ENCODE results near the gene MYO5A.

Gene MYO5A

GRCh38 chr15:52360229-52361203 is 168.2 kb downstream of the MYO5A start:
- DNase-seq: no peak

DNA sequence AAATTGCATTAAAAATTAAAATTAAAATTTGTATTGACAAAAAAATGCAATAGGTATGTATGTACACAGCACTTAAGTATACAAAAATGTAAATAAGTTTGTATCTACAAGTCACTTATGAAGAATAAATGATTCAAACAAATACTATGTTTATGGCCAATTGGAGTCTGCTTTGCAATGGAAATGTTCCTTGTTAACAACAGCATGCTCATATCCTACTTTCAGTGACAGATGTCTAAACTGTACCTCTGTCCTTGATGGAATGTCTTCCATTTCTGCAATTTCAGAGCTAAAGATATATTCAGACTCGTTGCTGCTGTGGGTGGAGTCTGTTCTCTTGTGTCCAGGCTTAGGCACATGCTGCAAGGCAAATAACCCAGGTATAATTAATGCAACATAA is 169.0 kb downstream of the MYO5A start:
- DNase-seq: no peak

- no peak for DNase-seq
Observed at GRCh38 chr15:52357949-52358348, 170.7 kb downstream of the MYO5A start.

DNA sequence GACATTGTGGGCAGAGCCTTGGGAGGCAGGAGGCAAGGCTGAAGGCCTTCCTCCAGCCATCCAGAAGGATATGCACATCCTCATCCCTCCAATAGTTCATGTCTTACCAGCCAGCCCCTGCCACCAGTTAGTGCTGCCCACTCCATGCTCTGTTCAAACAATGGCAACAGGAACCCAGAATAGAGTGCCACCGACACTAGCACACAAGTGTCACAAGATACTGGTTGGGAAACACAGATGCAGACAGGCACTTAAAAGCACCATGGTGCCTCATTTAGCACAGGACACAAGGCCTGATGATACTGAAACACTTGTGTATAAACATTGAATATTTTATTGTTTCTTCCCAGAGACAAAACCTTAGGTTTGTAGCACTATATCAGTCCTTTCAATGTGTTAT is 176.6 kb downstream of the MYO5A start:
- no peak for DNase-seq

DNA sequence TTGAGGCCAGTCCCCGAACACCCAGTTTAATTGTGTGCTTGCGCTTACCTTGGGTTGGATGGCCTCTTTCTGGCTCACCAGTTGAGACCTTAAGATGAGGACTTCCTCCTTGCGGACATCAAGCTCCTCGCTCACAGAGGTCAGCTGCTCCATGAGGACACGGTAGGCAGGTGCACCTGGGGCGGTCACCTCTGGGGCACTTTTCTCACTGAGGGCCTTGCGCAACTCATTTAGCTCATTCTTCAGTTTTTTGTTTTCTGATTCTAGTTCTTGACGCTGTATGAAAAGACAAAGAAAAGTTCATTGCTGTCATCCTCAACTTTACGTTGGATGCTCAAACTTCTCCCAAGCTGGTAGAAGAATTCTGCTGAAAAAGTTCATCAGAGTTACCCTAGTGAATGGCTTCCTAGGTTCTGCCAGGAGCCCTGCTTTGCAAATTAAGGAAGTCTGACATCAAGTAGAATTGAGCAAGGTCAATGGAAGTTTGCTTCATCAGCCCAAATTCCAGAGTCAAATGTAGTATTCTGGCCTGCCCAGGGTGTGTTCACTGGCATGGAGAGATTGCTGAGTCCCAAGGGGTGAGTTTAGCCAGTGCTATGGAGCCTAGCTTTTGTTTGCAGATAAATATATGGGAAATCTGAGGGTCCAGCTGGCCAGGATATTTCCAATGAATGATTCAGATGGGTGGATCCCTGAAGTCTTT is 177.3 kb downstream of the MYO5A start:
- DNase-seq: no peak

GRCh38 chr15:52350423-52350822 is 178.3 kb downstream of the MYO5A start:
- no peak for DNase-seq

DNA sequence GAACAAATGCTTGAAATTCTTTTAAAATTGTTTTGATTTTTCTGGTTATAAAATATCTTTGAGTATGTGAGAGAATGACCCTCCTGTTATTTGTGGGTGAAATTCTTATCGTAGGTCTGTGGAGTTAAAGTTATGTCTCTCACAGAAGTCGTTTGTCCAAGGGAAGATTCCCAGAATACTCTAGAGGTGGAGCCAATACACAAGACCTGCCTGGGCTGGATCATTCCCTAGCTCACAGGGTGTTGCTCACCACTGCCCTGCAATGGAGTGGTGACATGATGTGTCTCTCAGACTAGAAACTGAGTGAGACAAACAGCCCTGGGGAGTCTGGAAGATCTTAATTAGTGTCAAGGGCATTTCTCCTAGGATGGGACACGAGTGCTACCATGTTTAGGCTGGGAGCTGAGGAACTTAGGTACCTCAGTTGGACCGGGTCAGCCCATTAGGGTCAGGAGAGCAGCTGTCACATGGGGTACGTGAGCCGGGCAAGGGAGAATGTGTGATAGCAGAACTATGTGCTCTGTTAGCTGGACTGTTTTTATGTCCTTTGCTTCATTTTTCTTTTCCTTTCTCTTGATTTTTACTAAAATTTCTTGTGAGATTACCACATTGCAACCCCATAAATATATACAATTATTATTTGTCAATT is 179.5 kb downstream of the MYO5A start:
- DNase-seq: no peak

GRCh38 chr15:52348056-52348745 is 180.5 kb downstream of the MYO5A start:
- no peak for DNase-seq

- DNase-seq: no peak
Observed at GRCh38 chr15:52344592-52344991, 184.1 kb downstream of the MYO5A start.

GRCh38 chr15:52343831-52344230 is 184.8 kb downstream of the MYO5A start:
- no peak for DNase-seq

DNA sequence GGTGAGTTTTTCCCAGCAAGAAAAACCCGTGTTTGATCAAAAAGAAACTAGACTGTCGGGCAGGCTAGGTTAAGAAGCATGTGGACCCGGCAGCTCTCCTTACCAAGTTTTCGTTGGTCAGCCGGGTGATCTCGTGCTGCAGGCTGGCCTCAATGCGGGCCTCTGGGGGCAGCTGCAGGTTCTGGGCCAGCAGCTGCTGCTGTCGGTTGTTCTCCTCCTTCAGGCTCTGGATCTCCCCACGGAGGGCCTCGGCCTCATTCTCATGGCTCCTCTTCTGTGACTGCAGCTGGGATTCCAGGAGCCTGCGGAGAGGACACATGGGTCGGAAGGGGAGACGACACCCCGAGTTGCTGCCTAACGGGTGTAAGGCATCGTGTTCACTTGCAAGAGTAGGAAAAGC is 188.6 kb downstream of the MYO5A start:
- no peak for DNase-seq

GRCh38 chr15:52338891-52339290 is 189.8 kb downstream of the MYO5A start:
- no peak for DNase-seq

- no peak for DNase-seq
Observed at GRCh38 chr15:52338058-52338457, 190.6 kb downstream of the MYO5A start.

DNA sequence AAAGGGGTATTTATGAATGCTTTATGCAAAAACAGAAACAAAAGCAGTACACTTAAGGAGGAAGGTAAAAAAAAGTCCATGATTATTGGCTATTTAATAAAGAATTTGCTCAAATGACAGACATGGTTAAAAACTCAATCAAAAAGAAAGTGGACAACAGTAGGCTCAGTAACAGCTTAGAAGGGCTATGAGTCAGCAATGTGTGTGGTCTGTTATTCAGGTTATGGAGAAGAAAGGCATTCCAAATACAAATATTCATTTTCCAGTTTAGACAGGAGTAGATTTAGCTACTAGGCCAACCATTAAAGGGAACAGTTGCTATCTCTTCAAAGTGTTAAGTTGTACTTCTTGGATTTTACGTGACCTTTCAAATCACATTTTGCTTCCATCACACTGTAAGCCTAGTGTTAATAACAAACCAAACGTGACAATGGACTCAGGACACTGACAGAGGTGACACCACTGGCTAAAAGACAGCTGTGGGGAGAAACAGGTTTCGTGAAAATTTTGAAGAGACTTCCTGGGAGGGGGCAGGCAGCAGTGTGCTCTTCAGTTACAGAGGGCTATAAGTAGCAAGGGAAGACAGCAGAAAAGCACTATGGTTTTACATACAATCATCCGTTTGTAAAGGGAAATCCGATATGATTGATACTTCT is 191.4 kb downstream of the MYO5A start:
- no peak for DNase-seq

- no peak for DNase-seq
Observed at GRCh38 chr15:52336529-52336928, 192.2 kb downstream of the MYO5A start.

DNA sequence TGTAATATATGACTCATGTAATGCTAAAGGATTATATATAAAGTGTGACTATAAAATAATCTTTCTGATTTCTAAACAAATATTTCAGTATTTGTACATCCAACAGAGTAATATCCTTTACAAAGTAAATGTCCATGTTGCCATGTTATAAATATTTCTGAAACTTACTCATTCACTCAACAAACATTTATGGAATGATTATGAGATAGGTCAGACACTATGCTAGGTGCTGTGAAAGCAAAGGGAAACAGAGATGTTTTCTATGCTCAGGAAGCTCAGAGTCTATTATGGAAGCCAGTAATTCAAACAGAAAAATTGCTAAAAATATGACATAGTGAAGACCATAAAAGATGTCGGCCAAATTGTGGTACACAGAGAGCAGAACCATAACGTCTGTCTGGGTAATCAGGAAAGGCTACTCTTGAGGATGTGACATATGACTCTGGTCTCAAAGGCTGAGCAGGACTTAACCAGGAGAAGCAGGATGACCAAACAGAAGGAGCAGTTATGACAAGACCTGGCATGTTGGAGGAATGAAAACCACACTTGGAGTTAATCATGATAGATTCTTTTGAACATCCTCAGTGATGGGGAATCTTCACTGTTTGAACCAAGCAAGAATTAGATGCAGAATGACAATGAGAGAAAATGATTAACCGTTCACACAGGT is 194.1 kb downstream of the MYO5A start:
- DNase-seq: no peak

DNA sequence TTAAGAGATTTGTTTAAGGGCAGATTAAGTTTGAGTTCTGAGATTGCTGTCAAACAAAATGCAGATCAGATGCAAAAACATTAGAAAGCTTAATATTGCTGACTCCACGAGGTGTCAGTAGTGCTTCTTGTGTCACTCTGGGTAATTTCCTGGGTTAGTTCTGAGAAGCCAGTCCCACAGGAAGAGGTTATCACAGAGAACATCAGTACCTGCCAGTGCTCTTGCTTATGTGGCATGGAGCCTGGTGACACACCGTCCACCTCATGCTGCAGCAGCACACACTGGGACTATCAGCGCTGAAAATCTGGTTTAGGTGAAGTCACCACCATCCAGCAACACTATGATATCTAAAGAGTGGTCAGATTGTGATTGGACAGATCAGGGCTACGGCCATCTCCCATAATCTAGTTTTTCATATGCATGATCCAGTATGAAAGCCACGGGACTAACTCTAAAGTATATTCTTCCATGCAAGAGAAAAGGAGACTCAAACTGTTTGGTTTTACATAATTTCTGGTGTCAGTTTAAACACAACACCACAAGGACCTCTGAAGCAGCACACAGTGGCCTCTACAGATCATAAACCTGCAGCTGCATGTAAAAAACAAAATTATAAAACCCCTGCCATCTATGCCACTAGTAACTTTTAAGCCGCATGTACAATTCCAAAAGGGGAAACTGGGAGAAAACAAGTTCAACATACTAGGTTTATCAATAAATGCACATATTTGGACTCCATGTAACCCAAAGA is 197.0 kb downstream of the MYO5A start:
- no peak for DNase-seq

GRCh38 chr15:52329987-52330386 is 198.7 kb downstream of the MYO5A start:
- DNase-seq: no peak

DNA sequence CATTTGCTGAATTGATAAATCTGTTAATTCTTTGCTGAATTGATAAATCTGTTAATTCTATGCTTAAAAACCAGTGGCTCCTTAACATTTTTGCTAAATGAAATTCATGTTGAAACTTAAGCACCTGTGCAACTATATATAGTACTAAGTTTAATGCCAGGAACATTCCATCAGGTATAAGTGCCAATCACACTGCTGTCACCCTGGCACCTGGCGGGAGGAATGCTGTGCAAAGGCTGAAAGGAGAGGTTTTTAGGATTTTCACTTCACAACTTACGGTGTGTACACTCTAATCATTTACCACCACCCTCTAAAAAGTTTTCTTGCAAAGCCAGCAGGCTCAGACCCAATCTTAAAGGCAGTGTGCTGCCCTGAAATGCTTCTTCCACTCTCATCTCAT is 199.5 kb downstream of the MYO5A start:
- no peak for DNase-seq

DNA sequence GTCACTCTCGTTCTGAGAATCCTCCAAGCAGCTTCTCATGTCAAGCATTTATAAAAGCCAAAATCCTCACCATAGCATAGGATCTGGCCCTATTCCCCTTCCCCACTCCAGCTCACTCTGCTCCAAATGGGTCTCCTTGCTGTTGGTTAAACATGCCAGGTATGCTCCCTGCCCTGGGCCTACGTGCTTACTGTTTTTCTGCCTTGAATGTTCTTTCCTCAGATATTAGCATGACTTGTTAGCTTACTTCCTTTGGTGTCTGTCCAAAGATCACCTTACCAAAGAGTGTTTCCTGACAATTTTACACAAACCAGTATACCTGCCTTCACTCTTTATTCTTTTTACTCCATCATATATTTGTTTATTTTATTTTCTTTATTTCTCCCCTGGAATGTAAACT is 200.0 kb downstream of the MYO5A start:
- no peak for DNase-seq

DNA sequence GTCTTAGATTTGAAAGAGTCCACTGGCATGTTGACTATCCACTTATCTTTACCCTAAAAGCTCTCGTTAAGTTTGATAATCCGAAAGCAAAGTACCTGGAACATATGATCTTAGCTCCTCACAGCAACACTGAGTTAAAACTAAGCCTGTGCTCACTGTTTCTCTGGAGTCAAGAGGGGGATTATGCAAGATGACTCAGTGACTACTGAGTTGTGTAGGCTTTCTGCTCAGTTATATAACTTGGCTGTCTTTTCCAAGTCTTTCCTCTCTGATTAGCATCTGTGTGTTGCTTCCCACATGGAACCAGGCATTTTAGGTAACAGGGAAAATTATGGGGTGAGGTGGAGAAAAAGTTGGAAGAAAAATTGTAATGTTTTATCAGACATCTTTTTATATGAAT is 201.9 kb downstream of the MYO5A start:
- no peak for DNase-seq

Data from NCI-H2081 treated with DMSO at 0.1 percent for 48 hours (cell line).